Stimulated activated CD4-positive, alpha-beta T cell treated with anti-CD3 and anti-CD28 coated beads, Interleukin-1b, Interleukin-23, amount 100 ng/mL, for 24 hours (primary cell): ENCODE results near the gene ANTXRL.
"Not testable (repeated sequence)": the region's sequence is repeated elsewhere in the genome, so short reads cannot be mapped to it uniquely, and the experiment has no call there.

Source experiments
- DNase-seq, 4 experiments: peaks; one replicate each; pipeline ENCODE4 v3.0.0-alpha.2; 2020; ENCODE audit warnings: low read depth in 4 of 4, low spot score in 1 of 4

Gene ANTXRL

GRCh38 chr10:46272863-46273415 is 13.9 kb upstream of the ANTXRL start:
- no peak for DNase-seq

- DNase-seq = no peak
Measured at GRCh38 chr10:46273506-46274477, 13.0 kb upstream of the ANTXRL start.

GRCh38 chr10:46277840-46278239 is 9.0 kb upstream of the ANTXRL start:
- no peak for DNase-seq

GRCh38 chr10:46282421-46282831 is 4.4 kb upstream of the ANTXRL start:
- DNase-seq = not testable (repeated sequence)

- peak in 2 of 4 experiments; percentile 44 to 64 for DNase-seq
Measured at GRCh38 chr10:46282842-46283574, 3.8 kb upstream of the ANTXRL start.

GRCh38 chr10:46283580-46284285 is 3.1 kb upstream of the ANTXRL start:
- no peak for DNase-seq

GRCh38 chr10:46284286-46285229 is 2.2 kb upstream of the ANTXRL start:
- DNase-seq = peak; percentile 44 to 78 (median 56)

- DNase-seq = no peak
Measured at GRCh38 chr10:46285300-46285699, 1.5 kb upstream of the ANTXRL start.

- DNase-seq = no peak
Measured at GRCh38 chr10:46285966-46286620, 704 bp upstream of the ANTXRL start.

GRCh38 chr10:46287846-46288477 is 1.2 kb downstream of the ANTXRL start:
- DNase-seq = no peak

- no peak for DNase-seq
Measured at GRCh38 chr10:46288601-46289206, 1.9 kb downstream of the ANTXRL start.

GRCh38 chr10:46289209-46289810 is 2.5 kb downstream of the ANTXRL start:
- DNase-seq = no peak

GRCh38 chr10:46290101-46290886 is 3.5 kb downstream of the ANTXRL start:
- DNase-seq = no peak

- no peak for DNase-seq
Measured at GRCh38 chr10:46291817-46292572, 5.2 kb downstream of the ANTXRL start.

GRCh38 chr10:46292573-46293023 is 5.8 kb downstream of the ANTXRL start:
- DNase-seq = no peak

GRCh38 chr10:46293228-46293627 is 6.4 kb downstream of the ANTXRL start:
- no peak for DNase-seq
